OCI-LY1 (cell line): ENCODE results near the gene TMTC4.

Experiments
- H2AFZ ChIP-seq: fragments of 200-600 bp; sonication (generic), shearing (Covaris generic); 2 replicates; pipeline ENCODE4 v1.6.0; 2014; ENCODE audit warnings: antibody characterized with exemption, mild to moderate bottlenecking, low read length
- H3F3A ChIP-seq: fragments of 200-600 bp; sonication (generic), shearing (Covaris generic); 2 replicates; pipeline ENCODE4 v1.6.0; 2014; ENCODE audit warnings: mild to moderate bottlenecking, antibody characterized with exemption, low read length, moderate library complexity; ENCODE audit not compliant: insufficient read depth
- H3K27ac ChIP-seq: fragments of 200-600 bp; sonication (generic); 2 replicates; pipeline ENCODE4 v1.5.1; 2014; ENCODE audit warnings: low read length, mixed run types, mild to moderate bottlenecking, low read depth; ENCODE audit not compliant: poor library complexity, severe bottlenecking
- H3K27me3 ChIP-seq: fragments of 200-600 bp; sonication (generic); 2 replicates; pipeline ENCODE4 v1.6.0; 2014; ENCODE audit warnings: antibody characterized with exemption, mild to moderate bottlenecking, low read length, moderate library complexity; ENCODE audit not compliant: insufficient read depth
- H3K36me3 ChIP-seq: fragments of 200-600 bp; sonication (generic); 2 replicates; pipeline ENCODE4 v1.6.1; 2014; ENCODE audit warnings: mild to moderate bottlenecking, antibody characterized with exemption, low read length, moderate library complexity, mixed read lengths; ENCODE audit not compliant: insufficient read depth
- H3K4me1 ChIP-seq: fragments of 200-600 bp; sonication (generic); 2 replicates; pipeline ENCODE4 v1.5.1; 2014; ENCODE audit warnings: mild to moderate bottlenecking, low read length, moderate library complexity; ENCODE audit not compliant: insufficient read depth, severe bottlenecking
- H3K4me2 ChIP-seq: fragments of 200-600 bp; sonication (generic), shearing (Covaris generic); 2 replicates; pipeline ENCODE4 v1.6.1; 2014; ENCODE audit warnings: low read length
- H3K4me3 ChIP-seq: fragments of 200-600 bp; sonication (generic); 2 replicates; pipeline ENCODE4 v1.5.1; 2014; ENCODE audit warnings: low read length, low read depth, mild to moderate bottlenecking, mixed read lengths; ENCODE audit not compliant: poor library complexity, severe bottlenecking
- H3K79me2 ChIP-seq: fragments of 200-600 bp; shearing (Covaris generic); 2 replicates; pipeline ENCODE4 v1.6.1; 2016; ENCODE audit warnings: mixed run types, low read length, mixed read lengths; ENCODE audit not compliant: insufficient read depth
- H3K9ac ChIP-seq: fragments of 200-600 bp; sonication (generic), shearing (Covaris generic); 2 replicates; pipeline ENCODE4 v1.6.1; 2014; ENCODE audit warnings: mild to moderate bottlenecking, low read length, mixed read lengths
- H3K9me2 ChIP-seq: fragments of 200-600 bp; sonication (generic), shearing (Covaris generic); 2 replicates; pipeline ENCODE4 v1.6.1; 2014; ENCODE audit warnings: low read depth, mild to moderate bottlenecking, low read length, mixed read lengths
- H3K9me3 ChIP-seq: fragments of 200-600 bp; shearing (Covaris generic); 2 replicates; pipeline ENCODE4 v1.6.1; 2014; ENCODE audit warnings: low read length, mixed read lengths
- H4K20me1 ChIP-seq: fragments of 200-600 bp; sonication (generic), shearing (Covaris generic); 2 replicates; pipeline ENCODE4 v1.6.0; 2016; ENCODE audit warnings: mild to moderate bottlenecking, low read length; ENCODE audit not compliant: insufficient read depth
- EZH2 ChIP-seq: fragments of 200-600 bp; sonication (generic), shearing (Covaris generic); IDR thresholded peaks from 2 replicates; pipeline ENCODE4 v1.8.0; 2017; ENCODE audit warnings: borderline replicate concordance, mixed run types, mild to moderate bottlenecking, antibody characterized with exemption, low read length, moderate library complexity, mixed read lengths
- TF ChIP-seq, protein P1 (sequence below): fragments of 200-600 bp; sonication (generic), shearing (Covaris generic); IDR thresholded peaks from 2 replicates; pipeline ENCODE4 v1.5.1; 2017; ENCODE audit warnings: mild to moderate bottlenecking, antibody characterized with exemption, low read length, moderate library complexity, mixed read lengths

TMTC4 gene

GRCh38 chr13:100633461-100633860 is 41.1 kb downstream of the TMTC4 start:
- no peak overlapping the region for H3K27ac ChIP-seq
- H3F3A ChIP-seq = no peaks in the 10 kb centered on the region
- H3K4me1 ChIP-seq = no peaks in the 10 kb centered on the region
- no peak for TF ChIP-seq EZH2
- TF ChIP-seq, protein P1, sequence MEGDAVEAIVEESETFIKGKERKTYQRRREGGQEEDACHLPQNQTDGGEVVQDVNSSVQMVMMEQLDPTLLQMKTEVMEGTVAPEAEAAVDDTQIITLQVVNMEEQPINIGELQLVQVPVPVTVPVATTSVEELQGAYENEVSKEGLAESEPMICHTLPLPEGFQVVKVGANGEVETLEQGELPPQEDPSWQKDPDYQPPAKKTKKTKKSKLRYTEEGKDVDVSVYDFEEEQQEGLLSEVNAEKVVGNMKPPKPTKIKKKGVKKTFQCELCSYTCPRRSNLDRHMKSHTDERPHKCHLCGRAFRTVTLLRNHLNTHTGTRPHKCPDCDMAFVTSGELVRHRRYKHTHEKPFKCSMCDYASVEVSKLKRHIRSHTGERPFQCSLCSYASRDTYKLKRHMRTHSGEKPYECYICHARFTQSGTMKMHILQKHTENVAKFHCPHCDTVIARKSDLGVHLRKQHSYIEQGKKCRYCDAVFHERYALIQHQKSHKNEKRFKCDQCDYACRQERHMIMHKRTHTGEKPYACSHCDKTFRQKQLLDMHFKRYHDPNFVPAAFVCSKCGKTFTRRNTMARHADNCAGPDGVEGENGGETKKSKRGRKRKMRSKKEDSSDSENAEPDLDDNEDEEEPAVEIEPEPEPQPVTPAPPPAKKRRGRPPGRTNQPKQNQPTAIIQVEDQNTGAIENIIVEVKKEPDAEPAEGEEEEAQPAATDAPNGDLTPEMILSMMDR = no peak
- no peaks in the 10 kb centered on the region for H3K79me2 ChIP-seq
- peaks cover 92% of the 10 kb centered on the region for H3K36me3 ChIP-seq
- no peaks in the 10 kb centered on the region for H3K27me3 ChIP-seq
- H3K9me3 ChIP-seq = no peaks in the 10 kb centered on the region
- H2AFZ ChIP-seq = no peak overlapping the region
- H3K9me2 ChIP-seq = no peaks in the 10 kb centered on the region
- H4K20me1 ChIP-seq = no peaks in the 10 kb centered on the region
- no peak overlapping the region for H3K4me2 ChIP-seq
- H3K4me3 ChIP-seq = no peak overlapping the region
- H3K9ac ChIP-seq = no peak overlapping the region

GRCh38 chr13:100630555-100630954 is 44.0 kb downstream of the TMTC4 start:
- Histone ChIP-seq H3K9me2 (no peaks in the 10 kb centered on the region), H2AFZ (no peak overlapping the region), H3K27ac (no peak overlapping the region), H4K20me1 (no peaks in the 10 kb centered on the region), H3K79me2 (no peaks in the 10 kb centered on the region), H3K36me3 (peaks cover 91% of the 10 kb centered on the region), H3K4me1 (no peaks in the 10 kb centered on the region), H3K9me3 (no peaks in the 10 kb centered on the region), H3K27me3 (no peaks in the 10 kb centered on the region), H3K4me3 (no peak overlapping the region), H3K9ac (no peak overlapping the region), H3K4me2 (no peak overlapping the region), H3F3A (no peaks in the 10 kb centered on the region)
- TF ChIP-seq, protein P1 = no peak
- no peak for TF ChIP-seq EZH2

DNA sequence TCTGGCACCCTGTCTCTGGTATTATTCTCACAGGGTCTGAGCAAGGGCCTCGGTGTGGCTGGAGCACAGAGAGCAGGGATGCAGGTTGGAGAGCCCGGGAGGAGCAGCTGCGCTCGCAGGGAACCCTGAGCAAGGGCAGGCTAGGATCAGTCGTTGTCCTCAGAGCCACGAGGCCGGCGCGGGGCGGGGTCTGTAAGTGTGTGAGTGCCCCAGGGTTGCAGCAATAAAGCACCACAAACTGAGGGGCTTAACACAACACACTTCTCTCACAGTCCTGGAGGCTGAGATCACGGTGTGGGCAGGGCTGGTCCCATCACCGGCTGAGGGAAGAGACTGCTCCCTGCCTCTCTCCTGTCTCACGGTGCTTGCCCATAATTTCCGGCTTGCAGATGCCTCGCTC is 47.5 kb downstream of the TMTC4 start:
- no peak for TF ChIP-seq EZH2
- TF ChIP-seq, protein P1 = no peak

More for the DNA sequence above, 47.5 kb downstream of the TMTC4 start:
- Histone ChIP-seq H3F3A (no peaks in the 10 kb centered on the region), H4K20me1 (no peaks in the 10 kb centered on the region), H3K36me3 (peaks cover 90% of the 10 kb centered on the region), H3K4me3 (no peak overlapping the region), H3K4me2 (no peak overlapping the region), H3K9me3 (no peaks in the 10 kb centered on the region), H2AFZ (no peak overlapping the region), H3K79me2 (no peaks in the 10 kb centered on the region), H3K9ac (no peak overlapping the region), H3K27me3 (no peaks in the 10 kb centered on the region), H3K4me1 (no peaks in the 10 kb centered on the region), H3K9me2 (no peaks in the 10 kb centered on the region), H3K27ac (no peak overlapping the region)
